ENCODE measurements around the gene PLXNA4. TPM values are rescaled to one million over a fixed set of nuclear protein-coding genes. Genes with fewer than 3 reads are reported as not detected.

Gene PLXNA4
- total RNA-seq, 1 experiment from 2014 or later = not detected

- ChIA-PET CTCF (no interaction called here), POLR2A (no interaction called here), RAD21 (ENCODE audit: low non-redundant PET in 1 of 2, low total read pairs in 2 of 2, uncharacterized antibody in 2 of 2, unreplicated experiment in 2 of 2) (no interaction called here)
- no TSS peak for BruUV-seq (replicated peaks)
- Histone ChIP-seq H3K9me3 (ENCODE audit: control insufficient read depth in 1 of 2, insufficient read depth in 1 of 2, low read depth in 1 of 2, low read length in 2 of 2) (no peaks in the 10 kb centered on the region), H2AFZ (ENCODE audit: low read depth, low read length, poor library complexity, severe bottlenecking) (no peak overlapping the region), H4K20me1 (ENCODE audit: insufficient read depth) (no peaks in the 10 kb centered on the region), H3K36me3 (ENCODE audit: control insufficient read depth in 1 of 2, insufficient read depth in 2 of 2, low read length in 2 of 2) (no peaks in the 10 kb centered on the region), H3K4me3 (replicated peaks in 1 of 2; ENCODE audit: low read depth in 1 of 2, low read length in 2 of 2) (no peak overlapping the region), H3K27me3 (ENCODE audit: insufficient read depth, low read length) (peaks cover 83% of the 10 kb centered on the region), H3K9ac (ENCODE audit: low read length) (no peak overlapping the region), H3K27ac (ENCODE audit: low read depth, low read length) (no peak overlapping the region), H3K4me2 (ENCODE audit: low read length) (no peak overlapping the region), H3K9me2 (ENCODE audit: insufficient read depth) (no peaks in the 10 kb centered on the region), H3K79me2 (ENCODE audit: insufficient read depth, low read length) (no peaks in the 10 kb centered on the region), H3K4me1 (ENCODE audit: control insufficient read depth in 1 of 2, insufficient read depth in 2 of 2, low read length in 2 of 2) (no peaks in the 10 kb centered on the region)
- no peak for TF ChIP-seq CEBPB (IDR thresholded peaks at IDR 0.05; ENCODE audit: low read depth)
- no peak for TF ChIP-seq JUND (IDR thresholded peaks at IDR 0.05)
- no peak for TF ChIP-seq EZH2phosphoT487 (IDR thresholded peaks at IDR 0.05; ENCODE audit: borderline replicate concordance)
- no peak for TF ChIP-seq SRF (IDR thresholded peaks at IDR 0.05; ENCODE audit: low read depth)
- TF ChIP-seq ATF3 (IDR thresholded peaks at IDR 0.05) = no peak
- TF ChIP-seq SIN3A (IDR thresholded peaks at IDR 0.05; ENCODE audit: low read depth) = no peak
- no peak for TF ChIP-seq EGR1 (IDR thresholded peaks at IDR 0.05; ENCODE audit: low read depth)
- DNase-seq (ENCODE audit: low read depth, low spot score) = no peak
- intact Hi-C loops (cut with micrococcal nuclease) = no loop called here
- no peak for ATAC-seq
Observed at GRCh38 chr7:132351954-132352499, 224.2 kb downstream of the PLXNA4 start.

DNA sequence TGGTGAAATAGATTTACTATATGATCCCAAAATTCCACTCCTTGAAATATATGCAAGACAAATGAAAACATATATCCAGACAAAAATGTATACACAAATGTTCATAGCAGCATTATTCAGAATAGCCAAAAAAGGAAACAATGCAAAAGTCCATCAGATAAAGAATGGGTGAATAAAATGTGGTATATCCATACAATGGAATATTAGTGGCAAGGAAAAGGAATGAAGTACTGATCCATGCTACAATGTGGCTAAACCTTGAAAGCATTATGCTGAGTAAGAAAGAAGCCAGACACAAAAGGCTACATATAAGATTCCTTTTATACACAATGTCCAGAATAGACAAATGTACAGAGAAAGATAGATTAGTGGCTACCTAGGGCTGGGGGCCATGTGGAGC lies 225.5 kb downstream of the PLXNA4 start:
- ATAC-seq = no peak
- no peak for DNase-seq (ENCODE audit: low read depth, low spot score)
- no peaks in the 10 kb centered on the region for H3K36me3 ChIP-seq (ENCODE audit: control insufficient read depth in 1 of 2, insufficient read depth in 2 of 2, low read length in 2 of 2)
- no peaks in the 10 kb centered on the region for H3K79me2 ChIP-seq (ENCODE audit: insufficient read depth, low read length)
- H3K4me2 ChIP-seq (ENCODE audit: low read length) = no peak overlapping the region
- TF ChIP-seq ZNF274 (IDR thresholded peaks at IDR 0.05; ENCODE audit: low read depth, low read length) (no peak), TCF7L2 (IDR thresholded peaks at IDR 0.05; ENCODE audit: borderline replicate concordance, extremely low read depth, insufficient read depth, insufficient read length) (no peak), EZH2phosphoT487 (IDR thresholded peaks at IDR 0.05; ENCODE audit: borderline replicate concordance) (no peak), REST (IDR thresholded peaks at IDR 0.05; ENCODE audit: low read depth) (no peak), CBX3 (IDR thresholded peaks at IDR 0.05; ENCODE audit: low read depth) (no peak), SP1 (IDR thresholded peaks at IDR 0.05; ENCODE audit: low read depth) (no peak), FOSL1 (IDR thresholded peaks at IDR 0.05; ENCODE audit: low read depth) (no peak)
- intact Hi-C loops (cut with micrococcal nuclease) = no loop called here
- H2AFZ ChIP-seq (ENCODE audit: low read depth, low read length, poor library complexity, severe bottlenecking) = no peak overlapping the region
- BruUV-seq (replicated peaks) = no TSS peak
- no peaks in the 10 kb centered on the region for H4K20me1 ChIP-seq (ENCODE audit: insufficient read depth)
- H3K9me3 ChIP-seq (ENCODE audit: control insufficient read depth in 1 of 2, insufficient read depth in 1 of 2, low read depth in 1 of 2, low read length in 2 of 2) = no peaks in the 10 kb centered on the region
- CTCF ChIA-PET = no interaction called here
- H3K27ac ChIP-seq (ENCODE audit: low read depth, low read length) = no peak overlapping the region
- RAD21 ChIA-PET (ENCODE audit: low non-redundant PET in 1 of 2, low total read pairs in 2 of 2, uncharacterized antibody in 2 of 2, unreplicated experiment in 2 of 2) = no interaction called here
- H3K9ac ChIP-seq (ENCODE audit: low read length) = no peak overlapping the region
- H3K4me1 ChIP-seq (ENCODE audit: control insufficient read depth in 1 of 2, insufficient read depth in 2 of 2, low read length in 2 of 2) = no peaks in the 10 kb centered on the region
- no peaks in the 10 kb centered on the region for H3K9me2 ChIP-seq (ENCODE audit: insufficient read depth)
- POLR2A ChIA-PET = no interaction called here
- no peak overlapping the region for H3K4me3 ChIP-seq (replicated peaks in 1 of 2; ENCODE audit: low read depth in 1 of 2, low read length in 2 of 2)
- H3K27me3 ChIP-seq (ENCODE audit: insufficient read depth, low read length) = peaks cover 86% of the 10 kb centered on the region
